Memory B cell (primary cell): Measurements from ENCODE around the gene ACAT1.

Experiments
- ATAC-seq: fragments of 150-1000 bp; cut with Tn5 transposase; 2 replicates; pipeline ENCODE4 v1.10.0; 2021; ENCODE audit warnings: low read depth, mild to moderate bottlenecking, moderate library complexity
- DNase-seq, 2 donors: peaks; one replicate each; pipeline ENCODE4 v3.0.0; 2022; ENCODE audit warnings: low spot score in 2 of 2
- H3K27ac Mint-ChIP-seq: one replicate; pipeline ENCODE4 v1.8.0; 2022; ENCODE audit warnings: mild to moderate bottlenecking, moderate library complexity, mixed read lengths
- H3K27me3 Mint-ChIP-seq: one replicate; pipeline ENCODE4 v1.8.0; 2022; ENCODE audit warnings: mixed read lengths
- H3K36me3 Mint-ChIP-seq: one replicate; pipeline ENCODE4 v1.8.0; 2022; ENCODE audit warnings: mild to moderate bottlenecking, mixed read lengths
- H3K4me1 Mint-ChIP-seq: one replicate; pipeline ENCODE4 v1.8.0; 2022; ENCODE audit warnings: mixed read lengths
- H3K4me3 Mint-ChIP-seq: one replicate; pipeline ENCODE4 v1.8.0; 2022; ENCODE audit warnings: mild to moderate bottlenecking, moderate library complexity, mixed read lengths
- H3K9me3 Mint-ChIP-seq: one replicate; pipeline ENCODE4 v1.8.0; 2022; ENCODE audit warnings: mixed read lengths

ACAT1 gene

GRCh38 chr11:108170184-108170583 lies 48.8 kb downstream of the ACAT1 start:
- H3K4me3 Mint-ChIP-seq: no peak overlapping the region
- H3K27ac Mint-ChIP-seq: peak overlapping the region; percentile 62
- H3K9me3 Mint-ChIP-seq: no peaks in the 10 kb centered on the region
- DNase-seq (no peak), ATAC-seq (no peak)
- H3K4me1 Mint-ChIP-seq: peaks cover 18% of the 10 kb centered on the region
- H3K27me3 Mint-ChIP-seq: no peaks in the 10 kb centered on the region
- peaks cover 35% of the 10 kb centered on the region for H3K36me3 Mint-ChIP-seq

- Mint-ChIP-seq H3K36me3 (peaks cover 34% of the 10 kb centered on the region), H3K4me1 (peaks cover 9% of the 10 kb centered on the region), H3K9me3 (no peaks in the 10 kb centered on the region), H3K27ac (no peak overlapping the region), H3K4me3 (no peak overlapping the region), H3K27me3 (no peaks in the 10 kb centered on the region)
- no peak for ATAC-seq
- DNase-seq: no peak
These were observed 56.2 kb downstream of the ACAT1 start for GRCh38 chr11:108177570-108177969.

DNA sequence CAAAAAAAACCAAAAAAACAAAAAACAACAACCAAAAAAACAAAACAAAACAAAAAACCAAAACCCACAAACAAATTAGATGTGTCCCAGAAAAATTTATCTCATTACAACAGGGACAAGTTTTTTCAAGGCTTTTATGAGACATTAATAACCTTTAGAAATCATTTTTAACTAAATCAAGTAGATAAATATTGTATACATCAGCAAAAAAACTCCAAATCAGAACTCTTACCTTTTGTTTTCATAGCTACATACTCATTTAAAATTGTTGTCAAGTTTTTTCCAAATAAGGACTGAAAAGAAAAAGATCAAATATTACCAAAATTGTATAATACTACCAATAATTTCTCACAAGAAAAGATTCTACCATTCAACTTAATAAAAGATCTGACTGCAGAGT lies 72.4 kb downstream of the ACAT1 start:
- no peak for DNase-seq
- Mint-ChIP-seq H3K27ac (no peak overlapping the region), H3K36me3 (peaks cover 13% of the 10 kb centered on the region), H3K4me3 (no peak overlapping the region), H3K4me1 (peaks cover 6% of the 10 kb centered on the region), H3K9me3 (no peaks in the 10 kb centered on the region), H3K27me3 (no peaks in the 10 kb centered on the region)
- no peak for ATAC-seq

DNA sequence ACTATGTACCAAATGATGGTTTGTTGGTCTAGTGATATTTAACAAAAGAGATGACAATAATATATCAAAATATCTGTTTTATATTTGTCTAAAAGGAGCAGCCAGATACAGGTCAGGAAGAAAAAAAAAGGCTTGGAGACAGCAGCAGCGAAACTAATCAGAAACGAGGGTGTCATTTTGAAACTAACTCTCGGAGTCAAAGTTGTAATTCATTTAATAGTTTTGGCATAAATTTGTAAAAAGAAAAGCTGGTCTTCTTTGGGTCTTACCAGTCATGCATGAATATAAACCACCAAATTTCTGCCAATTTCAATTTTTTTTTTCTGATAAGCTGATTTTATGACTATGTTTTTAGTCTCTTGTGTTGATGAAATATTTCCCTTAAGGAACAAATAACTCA lies 75.5 kb downstream of the ACAT1 start:
- H3K9me3 Mint-ChIP-seq: no peaks in the 10 kb centered on the region
- peaks cover 23% of the 10 kb centered on the region for H3K4me1 Mint-ChIP-seq
- DNase-seq (no peak), ATAC-seq (no peak)
- no peaks in the 10 kb centered on the region for H3K27me3 Mint-ChIP-seq
- peaks cover 18% of the 10 kb centered on the region for H3K36me3 Mint-ChIP-seq
- no peak overlapping the region for H3K4me3 Mint-ChIP-seq
- H3K27ac Mint-ChIP-seq: no peak overlapping the region
